Astrocyte of the cerebellum (primary cell): Measurements from ENCODE around the gene CACNA1E.

Source experiments
- DNase-seq: peaks from one replicate; pipeline ENCODE4 v3.0.0-alpha.2; 2011; ENCODE audit warnings: low read depth
- H3K4me3 ChIP-seq: 2 replicates; pipeline ENCODE4 v1.5.1; 2011; ENCODE audit warnings: mild to moderate bottlenecking, low read depth, low read length, moderate library complexity
- CTCF ChIP-seq: IDR thresholded peaks from 2 replicates; pipeline ENCODE4 v1.5.1; 2012; ENCODE audit warnings: low read length, low read depth, moderate library complexity, mild to moderate bottlenecking; ENCODE audit errors: missing control alignments
- in situ Hi-C: cut with HindIII; loops from 2 replicates; pipeline ENCODE4 v1.10.0; 2017; ENCODE audit warnings: low sequenced_read_pairs

The CACNA1E gene

GRCh38 chr1:181675918-181676190 lies 192.5 kb downstream of the CACNA1E start:
- no peak for TF ChIP-seq CTCF
- in situ Hi-C loops = no loop called here

GRCh38 chr1:181676269-181676668 lies 193.0 kb downstream of the CACNA1E start:
- H3K4me3 ChIP-seq = no peak overlapping the region
- peak; percentile 45 for TF ChIP-seq CTCF
- peak; percentile 3 for DNase-seq
- in situ Hi-C loops = no loop called here

More at GRCh38 chr1:181675918-181676190, 192.5 kb downstream of the CACNA1E start:
- no peak for DNase-seq
- no peak overlapping the region for H3K4me3 ChIP-seq

- H3K4me3 ChIP-seq = no peak overlapping the region
- TF ChIP-seq CTCF = no peak
- in situ Hi-C loops = no loop called here
- no peak for DNase-seq
Observed at GRCh38 chr1:181680332-181680731, 197.0 kb downstream of the CACNA1E start.

GRCh38 chr1:181680871-181681270 lies 197.6 kb downstream of the CACNA1E start:
- TF ChIP-seq CTCF = no peak
- DNase-seq = no peak
- in situ Hi-C loops = no loop called here
- H3K4me3 ChIP-seq = no peak overlapping the region

GRCh38 chr1:181685211-181685610 lies 201.9 kb downstream of the CACNA1E start:
- TF ChIP-seq CTCF = no peak
- DNase-seq = no peak
- in situ Hi-C loops = no loop called here
- no peak overlapping the region for H3K4me3 ChIP-seq

- no peak for TF ChIP-seq CTCF
- in situ Hi-C loops = loop anchor here (5.0 kb wide), 1 partner anchor 45 kb away; no protein-coding TSS in a partner anchor
- no peak overlapping the region for H3K4me3 ChIP-seq
- DNase-seq = no peak
Observed at GRCh38 chr1:181701891-181702290, 218.6 kb downstream of the CACNA1E start.

- H3K4me3 ChIP-seq = no peak overlapping the region
- TF ChIP-seq CTCF = no peak
- in situ Hi-C loops = loop anchor here (5.0 kb wide), 1 partner anchor 43 kb away; no protein-coding TSS in a partner anchor
- DNase-seq = peak; percentile 6
Observed at GRCh38 chr1:181704546-181704945, 221.2 kb downstream of the CACNA1E start.
